OCI-LY3 (cell line): ENCODE measurements around the gene TRPT1.

Experiments
- H2AFZ ChIP-seq: fragments of 200-600, 300-600 bp; shearing (Covaris generic); 2 replicates; pipeline ENCODE4 v1.6.0; 2014; ENCODE audit warnings: antibody characterized with exemption, low read depth, low read length
- H3K27ac ChIP-seq: fragments of 200-600, 300-600 bp; sonication (generic); 2 replicates; pipeline ENCODE4 v1.5.1; 2014; ENCODE audit warnings: mild to moderate bottlenecking, low read length, moderate library complexity, mixed read lengths
- H3K27me3 ChIP-seq: fragments of 200-600, 300-600 bp; sonication (generic); 2 replicates; pipeline ENCODE4 v1.6.1; 2014; ENCODE audit warnings: low read depth, low read length, mixed read lengths
- H3K36me3 ChIP-seq: fragments of 200-600, 300-600 bp; sonication (generic); replicated peaks from 2 replicates; pipeline ENCODE3; 2014; ENCODE audit warnings: low read depth, low read length, mixed read lengths
- H3K4me1 ChIP-seq: fragments of 300-600, 200-600 bp; sonication (generic); 2 replicates; pipeline ENCODE4 v1.6.1; 2014; ENCODE audit warnings: low read length, mixed read lengths
- H3K4me2 ChIP-seq: fragments of 200-600, 300-600 bp; sonication (generic); 2 replicates; pipeline ENCODE4 v1.6.1; 2014; ENCODE audit warnings: low read length, mixed read lengths
- H3K4me3 ChIP-seq: fragments of 300-600, 200-600 bp; sonication (generic); 2 replicates; pipeline ENCODE4 v1.5.1; 2014; ENCODE audit warnings: antibody characterized with exemption, mild to moderate bottlenecking, low read length, moderate library complexity
- H3K79me2 ChIP-seq: fragments of 300-600, 200-600 bp; shearing (Covaris generic); 2 replicates; pipeline ENCODE4 v1.6.1; 2014; ENCODE audit warnings: mild to moderate bottlenecking, low read length, mixed read lengths
- H3K9ac ChIP-seq: fragments of 300-600, 200-600 bp; shearing (Covaris generic); 2 replicates; pipeline ENCODE4 v1.6.0; 2014; ENCODE audit warnings: mild to moderate bottlenecking, low read length, moderate library complexity
- H3K9me3 ChIP-seq: fragments of 200-600, 300-600 bp; shearing (Covaris generic); 2 replicates; pipeline ENCODE4 v1.6.1; 2014; ENCODE audit warnings: low read length, mixed read lengths; ENCODE audit not compliant: insufficient read depth
- H4K20me1 ChIP-seq: fragments of 200-600, 300-600 bp; sonication (generic); 2 replicates; pipeline ENCODE4 v1.6.1; 2016; ENCODE audit warnings: low read length, mixed read lengths; ENCODE audit not compliant: insufficient read depth
- CTCF ChIP-seq: fragments of 200-600, 300-600 bp; sonication (generic); IDR thresholded peaks from 2 replicates; pipeline ENCODE4 v1.5.1; 2014; ENCODE audit warnings: antibody characterized with exemption, low read length, low read depth
- EZH2phosphoT487 ChIP-seq: fragments of 200-600 bp; shearing (Covaris generic); IDR thresholded peaks from 2 replicates; pipeline ENCODE4 v1.6.1; 2018; ENCODE audit warnings: antibody characterized with exemption, mixed run types, low read depth

The TRPT1 gene

GRCh38 chr11:64176751-64177150 is 49.2 kb downstream of the TRPT1 start:
- peaks cover 13% of the 10 kb centered on the region; the same call in 1 of the 2 replicates for H3K9me3 ChIP-seq
- no peaks in the 10 kb centered on the region for H3K79me2 ChIP-seq
- no peak overlapping the region for H3K9ac ChIP-seq
- peaks cover 25% of the 10 kb centered on the region for H3K36me3 ChIP-seq
- H3K4me2 ChIP-seq: no peak overlapping the region
- TF ChIP-seq EZH2phosphoT487: no peak
- TF ChIP-seq CTCF: no peak
- no peak overlapping the region for H2AFZ ChIP-seq
- no peak overlapping the region for H3K27ac ChIP-seq
- H3K4me1 ChIP-seq: peaks cover 23% of the 10 kb centered on the region
- H4K20me1 ChIP-seq: no peaks in the 10 kb centered on the region
- H3K4me3 ChIP-seq: no peak overlapping the region
- H3K27me3 ChIP-seq: no peaks in the 10 kb centered on the region
